HepG2 (cell line): Measurements from ENCODE around the gene ALOX5AP.

ENCODE experiments used
- POLR2AphosphoS5 ChIP-seq: IDR thresholded peaks from 2 replicates; pipeline ENCODE4 v1.6.1; 2012; ENCODE audit warnings: low read depth, low read length
- RAD21 ChIP-seq: fragments of 450-650 bp; formaldehyde crosslinking; IDR thresholded peaks from 2 replicates; pipeline ENCODE4 v1.5.0; 2020; ENCODE audit warnings: mild to moderate bottlenecking
- TEF ChIP-seq: sonication (generic); formaldehyde crosslinking; IDR thresholded peaks from 2 replicates; pipeline ENCODE4 v1.5.0; 2020; ENCODE audit warnings: missing genetic modification reagents

- TF ChIP-seq RAD21 (CRISPR knock-in tag) = no peak
- no peak for TF ChIP-seq TEF (CRISPR knock-in tag)
- no peak for TF ChIP-seq POLR2AphosphoS5
Measured at GRCh38 chr13:30785191-30785850, 50.0 kb downstream of the ALOX5AP start.
